HG03103 (cell line): ENCODE results near the gene HARS2.
A peak's percentile ranks its signal among the peaks of the same experiment; 100 is the strongest.
"Not testable (repeated sequence)": the region's sequence is repeated elsewhere in the genome, so short reads cannot be mapped to it uniquely, and the experiment has no call there.

Experiments used
- ATAC-seq: cut with Tn5 transposase; IDR thresholded peaks from one replicate; pipeline ENCODE4 v1.9.1; 2021; ENCODE audit warnings: low read depth; ENCODE audit not compliant: unreplicated experiment

The HARS2 gene

DNA sequence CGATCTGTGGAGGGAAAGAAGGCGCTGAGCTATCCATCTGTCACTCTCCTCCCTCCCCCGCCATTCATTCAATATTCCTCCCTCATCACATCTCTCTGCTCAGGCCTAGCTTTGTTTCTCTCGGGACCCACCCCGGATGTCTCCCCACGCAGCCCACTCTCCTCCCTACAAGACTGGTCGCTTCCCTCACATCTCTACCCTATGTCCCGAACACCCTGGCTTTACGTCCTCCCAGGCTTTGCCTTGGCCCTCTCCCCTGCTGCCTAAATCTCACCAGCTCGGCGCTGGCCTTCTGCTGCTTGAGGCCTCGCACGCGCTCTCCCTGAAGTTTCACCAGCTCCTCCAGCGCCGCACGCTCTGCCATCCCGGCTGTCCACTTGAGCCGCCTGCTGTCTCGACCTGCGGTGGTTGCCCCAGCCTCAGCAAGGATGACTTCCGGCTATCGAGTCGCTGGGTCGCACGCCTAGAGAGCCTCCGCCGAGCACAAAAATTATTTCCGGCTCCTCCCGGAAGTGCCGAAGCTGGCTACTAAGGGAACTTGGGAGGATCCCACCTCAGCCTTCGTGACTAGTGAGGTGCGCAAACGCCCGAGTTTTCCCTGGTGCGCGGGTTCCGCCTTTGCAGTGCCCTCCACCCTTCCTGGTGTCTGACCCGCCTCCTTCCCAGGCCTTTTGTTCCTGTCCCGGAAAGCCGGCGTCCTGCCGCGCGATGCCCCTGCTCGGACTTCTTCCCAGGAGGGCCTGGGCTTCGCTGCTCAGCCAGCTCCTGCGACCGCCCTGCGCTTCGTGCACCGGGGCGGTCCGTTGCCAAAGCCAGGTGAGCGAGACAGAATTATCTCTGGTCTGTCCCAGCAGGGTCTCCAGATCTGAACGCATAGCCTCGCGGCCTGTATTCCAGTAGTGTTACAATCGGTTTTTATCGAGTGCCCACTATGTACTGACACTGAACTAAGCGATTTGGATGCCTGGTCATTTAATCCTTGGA, at the start of gene HARS2, which contains the start of gene HARS1:
Gene HARS2, plus strand, starts transcription at position 515 of the 984 bp plus-strand sequence. Its CDS starts 194 bp downstream, at position 709.
Gene HARS1, minus strand, starts transcription at position 430 of the 984 bp plus-strand sequence. Its CDS starts 66 bp downstream, at position 364.
- ATAC-seq, result peak; percentile 96

- no peak for ATAC-seq
Measured at GRCh38 chr5:140641716-140642115, 49.5 kb upstream of the HARS2 start.

DNA sequence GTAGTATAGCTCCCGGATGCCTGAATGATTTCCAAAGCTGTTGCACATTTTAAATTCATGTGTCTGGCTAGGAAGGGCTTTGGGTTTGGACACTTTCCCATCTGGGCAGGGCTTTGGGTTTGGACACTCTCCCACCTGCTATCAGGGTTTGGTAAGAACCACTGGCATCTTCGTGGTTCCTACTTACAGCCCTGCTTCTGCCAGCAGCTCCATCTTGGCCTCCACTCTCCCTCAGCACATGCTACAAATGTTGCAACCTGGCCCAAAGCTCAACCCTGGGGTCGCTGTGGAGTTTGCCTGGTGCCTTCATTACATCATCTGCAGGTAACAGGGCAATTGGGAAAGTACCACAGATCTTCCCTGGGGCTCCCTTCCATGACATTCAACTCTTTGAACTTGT, 48.5 kb upstream of the HARS2 start:
- no peak for ATAC-seq

GRCh38 chr5:140647042-140647419, 44.2 kb upstream of the HARS2 start:
- peak; percentile 6 for ATAC-seq

- no peak for ATAC-seq
Measured at GRCh38 chr5:140658870-140659269, 32.4 kb upstream of the HARS2 start.

DNA sequence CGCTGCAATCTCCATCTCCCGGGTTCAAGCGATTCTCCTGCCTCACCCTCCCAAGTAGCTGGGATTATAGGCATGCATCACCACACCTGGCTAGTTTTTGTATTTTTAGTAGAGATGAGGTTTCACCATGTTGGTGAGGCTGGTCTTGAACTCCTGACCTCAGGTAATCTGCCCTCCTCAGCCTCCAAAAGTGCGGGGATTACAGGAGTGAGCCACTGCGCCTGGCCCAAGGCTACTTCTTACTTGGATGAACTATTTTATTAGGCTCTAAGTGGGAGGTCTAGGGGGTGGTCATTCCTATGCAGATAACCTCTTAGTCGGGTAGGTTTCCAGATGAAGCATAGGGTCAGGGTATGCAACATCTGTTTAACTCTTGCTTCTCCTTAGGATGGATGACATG, 30.9 kb upstream of the HARS2 start:
- not testable (repeated sequence) for ATAC-seq

- no peak for ATAC-seq
Measured at GRCh38 chr5:140664030-140664358, 27.3 kb upstream of the HARS2 start.

- peak; percentile 98 for ATAC-seq
Measured at GRCh38 chr5:140664359-140665119, 26.7 kb upstream of the HARS2 start, which contains the start of gene WDR55. WDR55 (plus strand) TSS chr5:140664904; CDS start chr5:140664913, 9 bp downstream.

DNA sequence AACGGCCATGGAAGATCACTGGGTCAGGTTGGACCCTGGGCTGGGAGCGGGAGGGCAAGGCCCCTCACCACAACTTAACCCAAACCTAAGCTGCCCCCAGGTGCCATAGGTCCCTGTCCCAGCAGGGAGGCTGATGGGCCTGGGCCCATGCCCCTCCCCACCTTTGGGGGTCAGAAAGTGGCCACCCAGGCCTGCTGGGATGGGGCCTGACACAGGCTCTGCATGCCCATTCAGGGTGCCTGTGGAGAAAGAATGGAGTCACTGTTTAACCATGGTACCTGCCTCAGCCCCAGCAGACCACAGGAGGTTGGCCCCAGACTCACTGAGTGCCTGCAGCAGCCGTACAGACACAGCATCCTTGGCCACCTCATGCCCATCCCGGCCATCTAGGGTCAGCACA, 20.2 kb upstream of the HARS2 start:
- not testable (repeated sequence) for ATAC-seq

- no peak for ATAC-seq
Measured at GRCh38 chr5:140671472-140672125, 19.7 kb upstream of the HARS2 start.

DNA sequence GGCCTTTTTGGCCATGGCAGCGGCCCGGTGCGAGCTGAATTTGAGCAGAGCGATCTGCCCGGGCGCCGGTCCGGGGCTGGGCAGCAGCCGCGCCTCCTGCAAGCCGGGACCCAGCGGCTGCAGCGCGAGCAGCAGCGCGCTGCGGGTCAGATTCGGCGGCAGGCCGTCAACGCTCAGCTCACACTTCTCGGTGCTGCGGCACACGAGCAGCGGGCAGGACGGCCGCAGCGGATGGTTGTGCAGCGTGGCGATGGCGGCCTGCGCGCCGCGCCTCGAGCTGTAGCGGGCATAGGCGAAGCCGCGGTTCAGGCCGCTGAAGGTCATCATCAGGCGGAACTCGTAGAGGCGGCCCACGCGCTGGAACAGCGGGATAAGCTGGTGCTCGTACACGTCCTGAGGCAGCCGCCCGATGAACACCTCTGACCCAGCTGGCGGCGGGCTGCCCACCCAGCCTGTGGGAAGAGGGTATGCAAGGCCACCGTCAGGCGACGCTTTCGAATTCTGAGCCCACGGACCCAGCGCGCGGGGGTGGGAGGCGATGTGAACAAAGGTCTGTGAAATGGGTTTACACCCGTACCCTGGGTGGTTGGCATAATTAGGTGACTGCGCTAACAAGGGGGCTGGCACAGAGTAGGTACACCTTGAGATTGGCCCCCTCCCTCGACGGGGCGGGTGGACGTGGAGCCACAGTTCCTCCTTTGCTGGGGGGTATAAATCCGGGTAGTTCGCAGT, 18.6 kb upstream of the HARS2 start:
- ATAC-seq, result no peak

DNA sequence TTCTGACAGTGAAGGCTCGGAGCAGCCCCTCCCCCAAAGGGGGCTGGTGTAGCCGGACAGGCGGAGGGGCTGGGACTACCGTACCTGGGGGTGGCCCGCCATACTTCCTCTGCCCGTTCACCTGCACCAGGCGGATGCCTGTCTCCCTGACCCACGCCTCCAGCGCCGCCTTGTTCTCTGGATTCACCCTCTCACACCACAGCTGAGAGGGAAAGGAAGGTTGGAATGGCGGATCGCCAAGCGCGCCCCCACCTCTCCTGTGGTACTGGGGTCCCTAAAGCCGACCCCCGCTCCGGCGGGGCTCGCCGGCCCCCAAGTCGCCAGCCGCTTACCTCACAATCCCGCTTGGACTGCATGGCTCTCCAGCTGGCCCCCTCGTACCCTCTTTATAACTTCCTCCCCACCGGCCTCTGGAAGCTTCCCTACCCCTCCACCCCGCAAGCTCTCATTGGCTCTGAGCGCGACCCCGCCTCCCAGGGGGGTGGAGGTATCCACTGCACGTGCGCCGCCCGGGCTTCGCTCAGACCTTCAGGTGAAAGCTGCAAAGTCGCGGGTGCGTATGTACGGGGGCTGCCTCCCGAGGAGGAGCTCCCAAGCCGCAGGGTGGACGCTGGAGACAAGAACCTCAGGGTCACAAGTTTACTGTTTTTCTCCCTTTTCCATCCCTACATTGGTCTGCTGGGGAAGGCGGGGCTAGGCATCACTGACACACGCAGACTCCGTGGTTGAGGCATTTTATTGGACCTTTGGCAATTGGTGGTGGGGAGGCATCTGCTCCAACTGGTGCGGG, 17.9 kb upstream of the HARS2 start, which contains the start of gene DND1:
Gene DND1, minus strand, starts transcription at position 390 of the 790 bp plus-strand sequence. Its CDS starts 34 bp downstream, at position 356.
- no peak for ATAC-seq

GRCh38 chr5:140674211-140674610, 17.0 kb upstream of the HARS2 start:
- no peak for ATAC-seq

DNA sequence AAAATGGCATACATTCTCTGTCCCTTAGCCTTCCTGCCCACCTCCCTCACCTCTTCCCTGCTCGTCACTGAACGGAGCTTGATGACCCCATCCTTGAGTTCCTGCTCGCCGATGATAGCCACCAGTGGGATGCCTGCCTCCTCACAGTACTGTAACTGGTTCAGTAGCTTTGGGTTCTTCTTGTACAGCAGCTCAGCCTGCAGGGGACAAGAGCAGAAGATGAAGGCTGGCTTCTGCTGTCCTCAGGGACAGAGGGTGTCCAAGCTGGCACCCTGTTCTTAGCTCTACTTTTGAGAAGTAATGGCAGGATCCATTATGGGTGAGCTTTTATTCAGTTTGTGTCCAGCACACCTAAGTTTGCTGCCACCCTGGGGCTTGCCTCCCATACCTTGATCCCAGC, 16.6 kb upstream of the HARS2 start:
- no peak for ATAC-seq

DNA sequence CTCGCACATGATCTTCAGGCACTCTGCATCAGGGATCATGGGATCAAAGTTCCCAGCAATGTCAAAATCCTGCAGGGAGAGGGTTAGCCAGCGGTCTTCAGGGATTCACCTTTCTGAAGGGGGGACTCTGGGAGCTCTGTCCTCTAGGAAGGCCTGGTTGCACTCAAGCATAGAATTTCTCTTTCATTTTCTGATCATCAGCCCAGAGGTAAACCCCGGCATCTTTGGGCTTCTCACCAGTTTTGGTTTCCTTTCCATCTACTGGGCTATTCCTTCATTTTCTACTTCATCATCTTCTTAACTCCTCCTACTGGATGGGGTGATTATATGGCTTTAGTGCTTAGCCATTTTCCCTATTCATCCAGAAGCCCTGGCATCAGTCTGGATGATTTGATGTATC, 13.3 kb upstream of the HARS2 start:
- ATAC-seq, result no peak

DNA sequence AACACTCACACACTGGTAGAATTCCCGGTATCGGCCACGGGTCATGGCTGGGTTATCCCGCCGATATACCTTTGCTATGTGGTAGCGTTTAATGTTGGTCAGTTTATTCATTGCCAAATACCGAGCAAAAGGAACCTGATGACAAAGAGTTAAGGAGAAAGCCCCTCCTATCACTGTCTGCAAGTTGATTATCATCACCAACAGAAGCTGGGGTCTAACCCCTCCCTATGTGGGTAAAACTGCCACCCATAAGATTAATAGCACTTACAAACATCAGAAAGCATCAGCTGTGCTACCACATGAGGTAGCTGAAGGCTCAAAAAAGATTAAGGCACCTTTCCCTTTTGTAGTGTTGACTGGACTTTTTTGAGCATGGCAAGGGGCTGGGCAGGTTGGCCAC, 12.3 kb upstream of the HARS2 start:
- ATAC-seq, result no peak

GRCh38 chr5:140690376-140690932, 801 bp upstream of the HARS2 start:
- ATAC-seq, result no peak

DNA sequence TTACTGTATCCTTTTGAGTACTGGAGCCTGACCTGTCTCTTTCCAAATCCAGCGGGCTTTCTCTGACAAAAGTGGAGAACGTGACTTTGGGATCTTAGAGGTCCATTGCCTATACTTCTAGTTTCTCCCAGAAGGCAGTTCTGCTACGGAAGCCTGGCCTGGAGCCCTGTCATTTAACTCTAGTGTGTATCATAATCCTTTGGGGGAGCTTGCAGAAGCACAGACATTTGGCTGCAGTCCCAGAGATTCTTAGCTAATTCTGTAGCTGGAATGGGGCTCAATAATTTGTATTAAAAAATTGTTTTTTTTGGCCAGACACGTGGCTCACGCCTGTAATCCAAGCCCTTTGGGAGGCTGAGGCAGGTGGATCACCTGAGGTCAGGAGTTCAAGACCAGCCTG, 3.0 kb downstream of the HARS2 start:
- ATAC-seq, result no peak

DNA sequence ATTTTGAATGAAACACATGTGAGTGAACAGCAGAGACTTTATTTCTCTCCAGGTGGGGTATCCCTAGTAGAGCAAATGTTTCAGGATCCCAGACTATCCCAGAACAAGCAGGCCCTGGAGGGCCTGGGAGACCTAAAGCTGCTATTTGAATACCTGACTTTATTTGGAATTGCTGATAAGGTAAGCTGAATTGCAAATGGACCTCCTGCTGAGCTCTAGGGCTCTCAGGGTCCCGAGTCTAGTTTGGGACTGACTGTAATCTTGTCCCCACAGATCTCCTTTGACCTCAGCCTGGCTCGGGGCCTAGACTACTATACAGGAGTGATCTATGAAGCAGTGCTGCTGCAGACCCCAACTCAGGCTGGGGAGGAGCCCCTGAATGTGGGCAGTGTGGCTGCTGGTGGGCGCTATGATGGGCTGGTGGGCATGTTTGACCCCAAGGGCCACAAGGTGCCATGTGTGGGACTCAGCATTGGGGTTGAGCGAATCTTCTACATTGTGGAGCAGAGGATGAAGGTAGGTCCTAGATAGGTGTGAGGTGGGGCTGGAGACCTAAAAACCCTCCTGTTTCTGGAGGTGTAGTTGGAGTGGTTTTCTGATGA, 5.7 kb downstream of the HARS2 start:
- ATAC-seq, result no peak
